Activated gamma-delta T cell treated with anti-CD3 and anti-CD28 coated beads, Interleukin-2, amount 50 U/mL, for 16 hours (primary cell): Measurements from ENCODE around the gene SOWAHB.

Experiments used
- DNase-seq: peaks from one replicate; pipeline ENCODE4 v3.0.0-alpha.2; 2020; ENCODE audit warnings: low read depth

The SOWAHB gene

GRCh38 chr4:76850010-76850441 lies 47.9 kb downstream of the SOWAHB start:
- DNase-seq: no peak
